T-helper 1 cell treated with Interleukin-12 subunit alpha and Interleukin-12 subunit beta and Interleukin-4 antibody, amounts not matched to agents 30 μg/mL and 1 μg/mL, for 36 hours (primary cell): Measurements from ENCODE around the gene D2HGDH.
"Not testable (repeated sequence)": the region's sequence is repeated elsewhere in the genome, so short reads cannot be mapped to it uniquely, and the experiment has no call there.

ENCODE experiments used
- H3K27ac Mint-ChIP-seq: one replicate; pipeline ENCODE4 v1.8.0; 2021; ENCODE audit warnings: mild to moderate bottlenecking, mixed read lengths
- H3K27me3 Mint-ChIP-seq: one replicate; pipeline ENCODE4 v1.8.0; 2021; ENCODE audit warnings: low read depth, mixed read lengths
- H3K36me3 Mint-ChIP-seq: one replicate; pipeline ENCODE4 v1.8.0; 2021; ENCODE audit warnings: low read depth, mixed read lengths
- H3K4me1 Mint-ChIP-seq: one replicate; pipeline ENCODE4 v1.8.0; 2021; ENCODE audit warnings: low read depth, mixed read lengths
- H3K4me3 Mint-ChIP-seq: one replicate; pipeline ENCODE4 v1.8.0; 2021; ENCODE audit warnings: mild to moderate bottlenecking, moderate library complexity, mixed read lengths
- H3K9me3 Mint-ChIP-seq: one replicate; pipeline ENCODE4 v1.8.0; 2021; ENCODE audit warnings: mixed read lengths

The D2HGDH gene

DNA sequence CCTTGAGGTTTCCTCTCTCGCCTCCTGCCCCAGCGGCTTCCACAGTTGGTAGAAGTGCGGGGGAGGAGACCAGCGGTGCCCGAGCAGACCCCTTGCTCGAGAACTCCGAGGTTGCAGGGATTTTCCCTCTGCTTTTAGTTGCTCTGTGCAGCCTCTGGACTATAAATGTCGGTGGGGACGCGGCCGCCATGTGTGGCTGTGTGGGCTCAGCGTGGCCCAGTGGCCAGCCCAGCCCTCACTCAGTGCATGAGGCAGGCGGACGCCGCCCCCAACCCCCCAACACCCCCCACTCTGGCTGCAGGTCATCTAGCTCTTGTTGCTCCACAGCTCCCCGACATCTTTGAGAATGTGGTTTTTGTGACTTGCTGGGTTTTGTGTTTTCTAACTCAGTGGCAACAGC is 15.3 kb upstream of the D2HGDH start:
- no peaks in the 10 kb centered on the region for H3K27me3 Mint-ChIP-seq
- H3K9me3 Mint-ChIP-seq: peaks cover 7% of the 10 kb centered on the region
- peaks cover 19% of the 10 kb centered on the region for H3K36me3 Mint-ChIP-seq
- H3K4me1 Mint-ChIP-seq: no peaks in the 10 kb centered on the region
- no peak overlapping the region for H3K27ac Mint-ChIP-seq
- H3K4me3 Mint-ChIP-seq: no peak overlapping the region

DNA sequence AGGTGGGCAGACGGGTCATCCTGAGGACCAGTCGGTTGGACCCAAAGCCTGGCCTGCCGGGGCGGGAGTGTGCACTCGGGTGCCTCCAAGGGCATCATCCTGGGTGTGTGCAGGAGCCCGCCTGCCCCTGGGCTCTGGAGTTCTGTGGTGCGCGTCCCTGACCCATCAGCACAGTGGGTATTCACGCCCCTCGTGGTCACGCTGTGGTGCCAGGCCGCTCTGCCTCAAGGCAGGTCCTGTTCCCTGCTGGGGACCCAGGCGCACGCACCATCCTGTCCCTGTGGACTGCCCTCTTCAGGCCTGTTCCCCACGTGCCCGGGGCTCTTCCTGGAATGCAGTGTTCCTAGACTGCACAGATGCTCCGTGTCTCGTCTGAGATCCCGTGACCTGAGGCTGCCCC is 14.3 kb upstream of the D2HGDH start:
- no peaks in the 10 kb centered on the region for H3K27me3 Mint-ChIP-seq
- no peak overlapping the region for H3K4me3 Mint-ChIP-seq
- no peaks in the 10 kb centered on the region for H3K4me1 Mint-ChIP-seq
- no peak overlapping the region for H3K27ac Mint-ChIP-seq
- peaks cover 7% of the 10 kb centered on the region for H3K9me3 Mint-ChIP-seq
- peaks cover 16% of the 10 kb centered on the region for H3K36me3 Mint-ChIP-seq

DNA sequence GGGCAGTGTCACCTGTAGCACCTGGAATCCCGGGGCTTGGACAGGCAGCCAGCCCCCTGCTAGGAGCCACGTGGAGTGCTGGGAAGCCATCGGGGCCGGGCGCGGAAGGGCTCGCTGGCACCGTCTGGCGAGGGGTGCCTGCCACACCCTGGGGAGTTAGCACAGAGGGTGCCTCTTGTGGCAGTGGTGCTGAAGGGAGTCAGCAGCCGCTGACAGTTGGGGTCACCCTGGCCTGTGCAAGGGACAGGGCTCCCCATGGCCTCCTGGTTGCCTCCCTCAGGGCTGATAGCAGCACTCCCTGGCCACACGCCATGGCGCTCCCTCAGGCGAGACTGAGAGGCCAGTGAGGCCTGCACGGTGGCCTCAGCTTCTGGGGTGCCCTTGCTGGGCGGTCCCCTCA is 13.9 kb upstream of the D2HGDH start:
- Mint-ChIP-seq H3K9me3 (peaks cover 7% of the 10 kb centered on the region), H3K36me3 (peaks cover 16% of the 10 kb centered on the region), H3K4me3 (no peak overlapping the region), H3K4me1 (no peaks in the 10 kb centered on the region), H3K27ac (no peak overlapping the region), H3K27me3 (no peaks in the 10 kb centered on the region)

DNA sequence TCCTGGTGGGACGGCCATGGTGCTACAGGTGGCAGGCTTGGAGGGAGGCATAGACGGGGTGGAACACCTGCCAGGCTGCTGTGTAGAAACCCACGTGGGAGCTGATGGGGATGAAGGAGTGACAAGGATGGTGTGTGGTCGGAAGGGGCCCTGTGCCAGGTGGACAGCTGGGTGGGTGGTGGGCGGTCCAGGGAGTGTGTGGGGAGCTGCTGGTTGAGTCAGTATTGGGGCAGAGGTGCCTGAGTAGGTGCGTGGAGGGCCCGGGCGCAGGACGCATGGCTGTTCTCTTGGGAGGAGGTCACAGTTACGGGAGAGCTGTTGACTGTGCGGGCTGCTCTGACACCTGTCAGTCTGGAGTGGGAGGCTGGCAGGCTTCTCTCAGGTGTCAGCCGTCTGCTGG is 12.6 kb upstream of the D2HGDH start:
- Mint-ChIP-seq H3K27me3 (no peaks in the 10 kb centered on the region), H3K4me3 (no peak overlapping the region), H3K4me1 (no peaks in the 10 kb centered on the region), H3K9me3 (peaks cover 7% of the 10 kb centered on the region), H3K27ac (no peak overlapping the region), H3K36me3 (peaks cover 16% of the 10 kb centered on the region)

DNA sequence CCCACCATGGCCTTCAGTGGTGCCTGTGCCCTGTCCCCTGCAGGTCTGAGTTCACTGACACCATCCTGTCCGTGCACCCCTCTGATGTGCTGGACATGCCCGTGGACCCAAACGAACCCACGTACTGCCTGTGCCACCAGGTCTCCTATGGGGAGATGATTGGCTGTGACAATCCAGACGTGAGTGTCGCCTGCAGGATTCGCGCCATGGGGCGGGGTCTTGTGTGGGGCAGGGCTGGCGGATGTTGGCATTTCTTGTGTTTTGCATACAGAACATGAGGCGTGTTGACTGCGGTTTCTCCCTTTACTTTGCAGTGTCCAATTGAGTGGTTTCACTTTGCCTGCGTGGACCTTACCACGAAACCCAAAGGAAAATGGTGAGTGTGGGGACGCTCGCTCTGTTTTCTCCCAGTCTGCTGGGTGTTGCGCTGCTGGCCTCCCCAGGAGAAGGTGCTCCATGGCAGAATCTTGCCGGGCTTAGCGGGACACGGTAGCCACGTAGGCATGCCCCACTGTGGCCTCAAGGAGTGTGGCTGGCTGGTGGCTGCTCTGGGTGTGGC is 11.5 kb upstream of the D2HGDH start:
- H3K27ac Mint-ChIP-seq: no peak overlapping the region

DNA sequence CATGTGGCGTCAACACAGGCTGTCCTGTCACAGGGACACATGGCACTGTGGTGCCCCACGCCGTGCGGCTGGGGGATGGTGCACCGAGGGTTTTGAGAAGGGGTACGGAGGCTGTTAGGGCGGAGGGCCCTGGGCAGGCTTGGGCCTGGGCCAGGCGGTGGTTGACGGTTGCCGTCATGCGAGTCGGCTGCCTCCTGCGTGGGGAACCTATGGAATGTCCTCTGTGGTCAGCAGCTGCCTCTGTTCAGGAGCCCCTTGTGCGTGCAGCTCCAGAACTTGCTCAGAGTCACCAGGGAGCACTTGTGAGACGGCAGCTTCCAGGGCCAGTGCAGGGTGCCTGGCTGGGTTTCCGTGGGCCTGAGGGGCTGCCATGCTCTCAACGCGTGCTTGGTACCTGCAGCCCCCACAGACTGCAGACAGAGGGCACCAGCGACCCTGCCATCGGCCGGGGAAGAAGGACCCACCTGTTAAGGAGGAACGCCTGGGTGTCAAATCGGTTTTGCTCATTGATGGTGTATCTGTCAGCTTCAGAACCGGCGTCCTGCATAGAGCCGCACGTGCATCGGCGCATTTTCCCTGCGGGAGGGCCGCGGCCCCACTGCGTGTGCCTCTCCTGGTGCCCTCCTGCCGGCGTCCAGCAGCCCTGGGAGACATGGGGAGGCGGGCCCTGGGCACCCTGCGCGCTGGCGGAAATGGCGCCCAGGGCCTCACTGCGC is 10.0 kb upstream of the D2HGDH start:
- H3K9me3 Mint-ChIP-seq: peaks cover 7% of the 10 kb centered on the region
- no peak overlapping the region for H3K27ac Mint-ChIP-seq
- H3K36me3 Mint-ChIP-seq: peaks cover 16% of the 10 kb centered on the region
- no peaks in the 10 kb centered on the region for H3K27me3 Mint-ChIP-seq
- no peak overlapping the region for H3K4me3 Mint-ChIP-seq
- H3K4me1 Mint-ChIP-seq: no peaks in the 10 kb centered on the region

More for the DNA sequence above, 11.5 kb upstream of the D2HGDH start:
- Mint-ChIP-seq H3K4me1 (no peaks in the 10 kb centered on the region), H3K36me3 (peaks cover 16% of the 10 kb centered on the region), H3K9me3 (peaks cover 7% of the 10 kb centered on the region), H3K4me3 (no peak overlapping the region), H3K27me3 (no peaks in the 10 kb centered on the region)

DNA sequence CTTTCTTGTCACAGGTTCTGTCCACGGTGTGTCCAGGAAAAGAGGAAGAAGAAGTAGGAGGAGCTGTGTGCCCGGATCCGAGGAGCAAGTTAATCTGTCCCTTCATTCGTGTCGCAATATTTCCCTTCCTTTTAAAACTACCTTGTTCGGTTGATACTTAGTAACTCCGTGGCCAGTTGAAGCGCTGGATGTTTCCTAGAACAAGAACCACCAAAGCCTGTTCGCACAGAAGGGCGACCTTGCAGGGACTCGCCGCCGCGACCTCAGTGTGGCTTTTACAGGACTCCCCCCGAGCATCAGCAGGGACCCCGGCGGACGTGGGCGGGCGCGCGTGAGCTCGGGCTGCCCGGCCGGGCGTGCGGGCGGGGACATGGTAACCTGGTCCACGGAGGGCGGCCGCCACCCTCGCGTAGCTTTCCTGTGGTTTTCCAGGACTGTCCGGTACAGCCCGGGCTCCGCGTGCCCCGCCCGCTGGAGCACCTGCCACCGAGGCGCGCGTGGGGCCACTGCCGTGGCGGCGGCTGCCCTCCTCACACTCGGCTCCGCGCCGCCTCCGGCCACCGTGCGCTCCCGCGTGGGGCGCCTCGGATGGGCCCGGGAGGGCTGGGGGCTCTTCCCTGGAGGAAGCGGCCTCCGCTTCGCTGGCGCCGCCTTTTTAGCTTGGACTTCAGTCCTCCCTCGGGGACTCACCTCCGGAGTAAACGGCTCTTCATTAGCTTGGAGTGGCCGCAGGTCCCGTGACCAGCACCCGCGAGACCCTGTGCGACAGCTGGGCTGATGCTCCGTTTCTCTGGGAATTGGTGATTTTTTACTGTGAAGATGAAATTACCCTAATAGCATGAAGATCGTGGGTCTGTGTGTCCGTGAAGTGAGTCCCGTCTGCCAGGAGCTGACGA is 9.2 kb upstream of the D2HGDH start:
- Mint-ChIP-seq H3K27ac (no peak overlapping the region), H3K36me3 (peaks cover 16% of the 10 kb centered on the region), H3K4me1 (peaks cover 5% of the 10 kb centered on the region), H3K4me3 (no peak overlapping the region), H3K9me3 (peaks cover 7% of the 10 kb centered on the region), H3K27me3 (no peaks in the 10 kb centered on the region)

DNA sequence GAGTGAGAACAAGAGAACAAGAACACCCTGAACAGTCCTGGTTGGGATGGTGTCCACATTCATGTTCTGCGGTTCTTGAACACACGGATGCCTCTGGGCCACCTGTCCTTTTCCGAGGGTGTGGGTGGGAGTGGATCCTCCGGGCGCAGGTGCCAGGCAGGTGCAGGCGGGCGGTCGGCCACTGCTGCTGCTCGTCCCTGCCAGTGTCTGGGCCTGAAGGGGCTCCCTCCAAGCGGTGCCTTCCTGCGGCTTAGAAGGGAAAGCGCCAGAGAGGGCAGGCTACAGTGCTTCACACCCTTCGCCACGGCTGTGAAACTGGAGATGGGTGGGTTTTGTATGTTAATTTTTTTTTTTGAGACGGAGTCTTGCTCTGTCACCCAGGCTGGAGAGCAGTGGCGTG is 8.0 kb upstream of the D2HGDH start:
- peaks cover 12% of the 10 kb centered on the region for H3K36me3 Mint-ChIP-seq
- no peaks in the 10 kb centered on the region for H3K27me3 Mint-ChIP-seq
- H3K9me3 Mint-ChIP-seq: peaks cover 7% of the 10 kb centered on the region
- no peak overlapping the region for H3K4me3 Mint-ChIP-seq
- no peak overlapping the region for H3K27ac Mint-ChIP-seq
- H3K4me1 Mint-ChIP-seq: peaks cover 14% of the 10 kb centered on the region

DNA sequence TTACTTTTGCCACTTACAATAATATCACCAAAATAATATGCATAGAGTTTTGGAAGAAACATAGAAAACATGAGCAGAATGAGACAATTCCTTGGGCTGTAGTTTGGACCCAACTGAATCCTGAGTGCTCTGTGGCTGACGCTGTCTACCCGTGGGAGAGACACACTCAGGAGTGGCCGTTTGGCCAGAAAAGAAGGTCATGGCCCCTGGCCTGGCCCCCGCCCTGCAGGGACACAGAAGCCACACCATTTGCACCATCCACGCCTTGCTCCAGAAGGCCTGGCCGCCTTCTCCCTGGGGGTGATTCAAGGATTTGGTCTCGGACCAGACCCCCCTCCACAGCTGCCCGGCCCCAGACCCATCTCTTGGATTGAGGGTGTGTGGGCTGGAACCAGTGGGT is 6.4 kb upstream of the D2HGDH start:
- Mint-ChIP-seq H3K4me1 (peaks cover 23% of the 10 kb centered on the region), H3K9me3 (peaks cover 7% of the 10 kb centered on the region), H3K27ac (no peak overlapping the region), H3K27me3 (no peaks in the 10 kb centered on the region), H3K36me3 (peaks cover 3% of the 10 kb centered on the region), H3K4me3 (no peak overlapping the region)

DNA sequence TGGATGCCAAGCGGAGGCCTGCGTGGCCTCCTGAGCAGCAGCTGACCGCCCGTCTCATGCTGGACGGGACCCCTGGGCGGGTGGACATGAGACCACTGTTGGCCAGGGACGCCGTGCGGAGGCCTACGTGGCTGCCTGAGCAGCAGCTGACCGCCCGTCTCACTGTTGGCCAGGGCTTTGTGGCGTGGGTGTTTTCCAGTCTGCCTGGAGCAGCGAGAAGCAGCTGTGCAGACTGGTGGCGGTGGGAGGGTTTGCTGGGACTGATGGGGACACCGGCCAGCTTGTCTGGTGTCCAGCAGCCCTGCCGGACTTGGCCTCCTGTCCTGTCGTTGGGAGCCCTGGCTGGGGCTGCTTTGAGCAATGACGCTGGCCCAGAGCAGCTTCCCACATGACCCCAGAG is 5.8 kb upstream of the D2HGDH start:
- H3K27ac Mint-ChIP-seq: no peak overlapping the region
- no peaks in the 10 kb centered on the region for H3K27me3 Mint-ChIP-seq
- peaks cover 3% of the 10 kb centered on the region for H3K36me3 Mint-ChIP-seq
- peaks cover under 1% of the 10 kb centered on the region for H3K9me3 Mint-ChIP-seq
- H3K4me3 Mint-ChIP-seq: no peak overlapping the region
- H3K4me1 Mint-ChIP-seq: peaks cover 25% of the 10 kb centered on the region

DNA sequence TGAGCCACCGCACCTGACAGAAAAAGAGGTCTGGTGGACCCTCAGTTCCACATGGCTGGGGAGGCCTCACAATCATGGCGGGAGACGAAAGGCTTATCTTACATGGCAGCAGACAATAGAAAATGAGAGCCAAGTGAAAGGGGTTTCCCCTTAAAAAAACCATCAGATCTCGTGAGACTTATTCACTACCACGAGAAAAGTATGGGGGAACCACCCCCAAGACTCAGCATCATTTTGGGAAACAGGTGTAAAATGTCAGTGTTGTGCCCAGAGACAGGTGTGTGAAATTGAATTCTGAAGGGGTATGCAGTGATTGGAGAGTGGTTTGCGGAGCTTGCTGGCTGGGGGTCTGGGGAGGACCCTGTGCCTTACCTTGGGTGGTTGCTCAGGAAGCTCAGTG is 4.6 kb upstream of the D2HGDH start:
- no peak overlapping the region for H3K27ac Mint-ChIP-seq
- no peaks in the 10 kb centered on the region for H3K36me3 Mint-ChIP-seq
- no peaks in the 10 kb centered on the region for H3K9me3 Mint-ChIP-seq
- no peak overlapping the region for H3K4me3 Mint-ChIP-seq
- no peaks in the 10 kb centered on the region for H3K27me3 Mint-ChIP-seq
- peaks cover 25% of the 10 kb centered on the region for H3K4me1 Mint-ChIP-seq

DNA sequence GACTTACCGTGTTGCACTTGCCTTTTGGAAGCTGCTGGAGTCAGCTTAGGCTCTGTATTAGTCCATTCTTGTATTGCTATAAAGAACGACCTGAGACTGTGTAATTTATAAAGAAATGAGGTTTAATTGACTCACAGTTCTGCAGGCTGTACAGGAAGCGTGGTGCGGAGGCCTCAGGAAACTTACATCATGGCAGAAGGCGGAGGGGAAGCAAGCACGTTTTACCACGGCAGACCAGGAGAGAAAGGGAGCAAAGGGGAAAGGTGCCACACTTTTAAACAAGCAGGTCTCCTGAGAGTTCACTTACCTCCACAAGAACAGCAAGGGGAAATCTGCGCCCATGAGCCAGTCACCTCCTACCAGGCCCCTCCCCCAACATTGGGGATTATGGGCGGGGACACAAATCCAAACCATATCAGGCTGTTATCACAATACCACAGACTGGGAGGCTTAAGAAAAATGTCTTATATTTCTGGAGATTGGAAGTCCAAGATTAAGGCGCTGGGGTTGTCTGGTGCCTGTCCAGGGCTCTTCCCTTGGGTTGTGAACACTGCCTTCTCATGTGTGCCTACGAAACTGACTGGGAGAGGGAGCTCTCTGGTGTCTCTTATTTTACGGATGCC is 3.6 kb upstream of the D2HGDH start:
- Mint-ChIP-seq H3K36me3 (no peaks in the 10 kb centered on the region), H3K27ac (peak overlapping the region; percentile 34), H3K4me1 (peaks cover 25% of the 10 kb centered on the region), H3K9me3 (no peaks in the 10 kb centered on the region), H3K27me3 (no peaks in the 10 kb centered on the region), H3K4me3 (peak overlapping the region; percentile 36)

DNA sequence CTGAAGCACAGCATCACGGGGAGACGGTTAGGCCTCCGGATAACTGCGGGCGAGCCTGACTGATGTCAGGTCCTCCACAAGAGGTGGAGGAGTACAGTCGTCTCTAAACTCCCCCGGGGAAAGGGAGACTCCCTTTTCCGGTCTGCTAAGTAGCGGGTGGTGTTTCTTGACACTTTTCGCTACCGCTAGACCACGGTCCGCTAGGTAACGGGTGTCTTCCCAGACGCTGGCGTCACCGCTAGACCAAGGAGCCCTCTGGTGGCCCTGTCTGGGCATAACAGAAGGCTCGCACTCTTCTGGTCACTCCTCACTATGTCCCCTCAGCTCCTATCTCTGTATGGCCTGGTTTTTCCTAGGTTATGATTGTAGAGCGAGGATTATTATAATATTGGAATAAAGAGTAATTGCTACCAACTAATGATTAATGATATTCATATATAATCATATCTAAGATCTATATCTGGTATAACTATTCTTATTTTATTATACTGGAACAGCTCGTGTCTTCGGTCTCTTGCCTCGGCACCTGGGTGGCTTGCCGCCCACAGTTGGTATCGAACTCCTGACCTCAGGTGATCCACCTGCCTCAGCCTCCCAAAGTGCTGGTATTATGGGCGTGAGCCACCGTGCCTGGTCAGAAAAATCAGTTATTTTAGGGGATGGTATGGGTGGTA is 1.8 kb upstream of the D2HGDH start:
- not testable (repeated sequence) for H3K27me3 Mint-ChIP-seq, H3K9me3 Mint-ChIP-seq, H3K36me3 Mint-ChIP-seq, H3K27ac Mint-ChIP-seq
- Mint-ChIP-seq H3K4me1 (peaks cover 29% of the 10 kb centered on the region), H3K4me3 (peak overlapping the region; percentile 36)
